ENCODE measurements around the gene UBE2U.

Gene UBE2U, protein sequence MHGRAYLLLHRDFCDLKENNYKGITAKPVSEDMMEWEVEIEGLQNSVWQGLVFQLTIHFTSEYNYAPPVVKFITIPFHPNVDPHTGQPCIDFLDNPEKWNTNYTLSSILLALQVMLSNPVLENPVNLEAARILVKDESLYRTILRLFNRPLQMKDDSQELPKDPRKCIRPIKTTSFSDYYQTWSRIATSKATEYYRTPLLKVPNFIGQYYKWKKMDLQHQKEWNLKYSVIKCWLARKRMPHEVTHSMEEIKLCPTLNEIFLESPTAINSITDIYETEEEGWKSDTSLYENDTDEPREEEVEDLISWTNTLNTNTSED

GRCh38 chr1:64203420-64203819, at the start of gene UBE2U:
Gene UBE2U, plus strand, starts transcription at chr1:64203623. Its CDS starts 428 bp downstream, at chr1:64204051.
- DNase-seq (ENCODE audit: low spot score) = no peak
- FAIRE-seq = no peak

DNA sequence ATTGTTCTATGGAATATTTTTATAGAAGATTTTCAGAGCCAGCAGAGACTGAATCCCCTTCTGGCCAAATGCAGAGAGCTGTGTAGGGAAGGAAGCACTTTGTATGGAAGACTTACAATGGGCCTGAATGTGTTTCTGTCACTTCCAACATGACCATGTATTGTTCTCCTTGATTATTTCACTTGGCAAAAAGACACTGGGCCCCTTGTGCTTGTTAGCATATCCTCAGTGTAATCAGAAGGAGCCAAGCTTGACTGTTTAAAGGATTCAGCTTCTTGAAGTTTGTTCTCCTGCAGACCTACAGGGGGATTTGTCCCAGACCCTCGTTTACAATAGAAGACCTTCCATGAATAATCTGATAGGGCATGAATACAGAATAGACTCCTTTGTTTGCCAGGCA, 48.1 kb upstream of the UBE2U start:
- no peak for FAIRE-seq
- no peak for DNase-seq (ENCODE audit: low spot score)

DNA sequence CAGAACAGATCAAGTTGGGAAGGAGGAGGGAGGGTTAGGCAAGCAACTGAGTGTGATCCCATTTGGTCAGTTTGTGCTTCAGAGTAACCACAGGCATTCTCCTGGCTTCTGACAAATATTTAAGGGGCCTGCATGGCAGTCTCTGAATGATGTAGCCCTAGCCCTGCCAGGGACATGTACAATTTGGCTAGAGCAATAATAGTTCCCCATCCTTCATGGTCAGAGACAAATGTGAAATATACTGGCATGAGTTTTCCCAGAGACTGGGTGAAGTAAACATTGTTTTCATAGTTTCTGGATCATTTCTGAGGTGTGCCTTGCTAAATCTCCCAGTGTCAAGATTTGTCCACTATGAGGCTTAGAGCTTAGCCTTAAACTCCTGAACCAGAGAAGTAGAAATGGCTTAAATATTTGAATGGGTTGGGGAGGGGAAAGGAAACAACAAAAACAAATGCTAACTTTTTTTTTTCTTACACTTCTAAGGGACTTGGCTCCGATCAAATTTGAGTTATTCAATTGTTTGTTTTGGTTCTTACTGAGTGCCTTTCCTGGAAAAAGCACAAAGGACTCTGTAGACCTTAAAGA, 42.0 kb upstream of the UBE2U start:
- FAIRE-seq (no peak), DNase-seq (ENCODE audit: low spot score) (no peak)

GRCh38 chr1:64162151-64162550, 41.3 kb upstream of the UBE2U start:
- FAIRE-seq = no peak
- no peak for DNase-seq (ENCODE audit: low spot score)

DNA sequence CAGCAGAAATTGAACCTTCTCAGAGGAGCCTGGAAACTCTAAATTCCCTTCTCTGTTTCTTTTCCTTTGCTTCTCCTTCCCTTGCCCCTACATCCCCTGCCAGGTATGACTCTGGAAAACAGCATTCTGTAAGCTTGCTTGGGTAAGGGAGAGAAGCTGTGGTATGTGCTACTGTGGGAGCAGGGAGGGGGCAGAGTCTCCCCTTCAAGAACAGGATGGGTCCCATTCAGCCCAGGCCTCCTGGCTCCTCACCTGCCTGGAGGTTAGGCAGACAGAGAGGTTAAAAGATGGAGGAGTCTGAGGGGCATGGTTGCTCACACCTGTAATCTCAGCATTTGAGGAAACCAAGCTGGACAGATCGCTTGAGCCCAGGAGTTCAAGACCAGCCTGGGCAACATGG, 40.6 kb upstream of the UBE2U start:
- no peak for FAIRE-seq

GRCh38 chr1:64163431-64163830, 40.0 kb upstream of the UBE2U start:
- FAIRE-seq (no peak), DNase-seq (ENCODE audit: low spot score) (no peak)

More for the DNA sequence above, 40.6 kb upstream of the UBE2U start:
- DNase-seq (ENCODE audit: low spot score) = no peak

DNA sequence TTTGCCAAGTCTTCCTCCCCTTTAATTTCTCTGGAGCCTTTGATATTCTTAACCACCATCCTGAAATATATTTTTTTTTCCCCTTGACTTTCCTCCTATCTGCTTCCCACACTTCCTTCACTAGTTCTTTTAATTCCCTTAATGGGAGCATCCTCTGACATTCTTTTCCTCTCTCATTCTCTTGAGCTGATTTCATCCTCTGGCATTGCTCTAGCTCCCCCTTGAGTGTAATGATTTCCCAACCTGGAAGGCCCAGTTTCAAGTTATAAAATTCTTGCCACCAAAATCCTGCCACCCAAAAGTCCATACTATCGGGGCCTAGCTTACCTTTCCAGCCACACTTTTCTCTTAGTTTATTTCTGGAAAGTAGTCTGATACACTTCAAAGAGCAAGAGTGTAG, 39.5 kb upstream of the UBE2U start:
- no peak for FAIRE-seq
- peak; percentile 20 for DNase-seq (ENCODE audit: low spot score)

GRCh38 chr1:64166629-64167028, 36.8 kb upstream of the UBE2U start:
- FAIRE-seq = no peak
- no peak for DNase-seq (ENCODE audit: low spot score)

GRCh38 chr1:64167176-64167575, 36.2 kb upstream of the UBE2U start:
- DNase-seq (ENCODE audit: low spot score) = no peak
- FAIRE-seq = no peak

GRCh38 chr1:64171246-64171645, 32.2 kb upstream of the UBE2U start:
- DNase-seq (ENCODE audit: low spot score) (peak; percentile 39), FAIRE-seq (no peak)

DNA sequence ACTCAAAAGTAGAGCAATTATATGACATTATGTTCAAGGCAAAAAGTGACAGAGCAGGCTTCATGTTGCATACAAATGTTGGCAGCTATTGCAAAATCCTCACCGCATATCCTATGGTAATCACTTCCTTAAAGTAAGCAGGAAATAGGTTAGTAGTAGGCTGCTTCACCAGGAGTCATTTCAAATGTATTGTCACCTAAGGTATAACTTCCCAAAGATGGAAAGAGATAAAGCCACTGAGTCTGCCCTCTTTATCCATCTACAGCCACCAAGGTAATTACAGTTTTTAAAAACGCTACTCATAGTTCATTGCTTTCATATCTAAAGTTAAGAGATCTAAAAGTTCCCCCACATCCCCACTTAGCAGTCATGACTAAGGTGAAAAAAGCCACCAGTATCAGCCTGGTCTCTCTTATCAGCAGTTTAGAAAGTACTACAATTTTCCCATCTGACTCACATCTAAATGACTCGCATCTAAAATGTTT, 31.6 kb upstream of the UBE2U start:
- DNase-seq (ENCODE audit: low spot score) (peak; percentile 84), FAIRE-seq (peak; percentile 92)

- DNase-seq (ENCODE audit: low spot score) (peak; percentile 37), FAIRE-seq (peak; percentile 8)
These were observed 30.9 kb upstream of the UBE2U start for GRCh38 chr1:64172458-64172983.

GRCh38 chr1:64173336-64173940, 30.0 kb upstream of the UBE2U start:
- DNase-seq (ENCODE audit: low spot score) (no peak), FAIRE-seq (no peak)

GRCh38 chr1:64175639-64176038, 27.8 kb upstream of the UBE2U start:
- DNase-seq (ENCODE audit: low spot score) (no peak), FAIRE-seq (peak; percentile 40)

DNA sequence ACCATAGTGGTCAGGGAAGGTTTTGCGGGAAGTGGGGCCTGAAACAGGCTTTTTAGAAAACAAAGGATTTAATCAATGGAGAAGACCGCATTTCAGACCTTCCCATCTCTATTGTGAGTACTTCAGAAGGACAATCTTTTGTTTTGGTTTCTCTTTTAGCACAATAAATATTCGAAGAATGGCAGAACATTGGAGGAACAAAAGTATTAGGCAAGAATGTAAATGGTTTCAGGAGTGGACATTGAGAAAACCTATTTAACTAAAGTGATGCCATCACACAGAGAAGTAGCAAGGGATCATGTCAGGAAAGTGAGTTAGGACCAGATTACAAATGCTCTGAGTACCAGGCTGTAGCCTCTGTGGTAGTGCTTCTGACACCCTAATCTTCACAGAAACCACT, 26.8 kb upstream of the UBE2U start:
- no peak for FAIRE-seq

DNA sequence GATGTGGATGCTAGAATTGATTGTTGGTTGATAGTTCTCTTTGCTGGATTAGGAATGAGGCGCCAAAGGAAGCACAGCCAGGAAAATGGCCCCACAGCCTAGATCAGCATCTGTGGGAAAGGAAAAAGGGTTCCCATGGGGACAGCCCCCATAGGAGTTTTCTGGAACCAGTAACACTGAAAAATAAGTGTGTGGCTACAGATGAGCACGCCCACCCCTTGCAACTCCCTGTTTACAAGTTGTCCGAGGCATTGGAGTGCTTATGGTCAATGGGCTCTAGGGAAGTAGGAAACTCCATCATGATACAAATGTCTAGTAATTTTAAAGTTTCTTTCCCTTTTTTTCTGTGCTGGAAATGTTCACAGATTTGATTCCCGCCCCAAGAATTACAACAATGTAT, 23.8 kb upstream of the UBE2U start:
- no peak for FAIRE-seq
- no peak for DNase-seq (ENCODE audit: low spot score)

More for the DNA sequence above, 26.8 kb upstream of the UBE2U start:
- DNase-seq (ENCODE audit: low spot score) = no peak

DNA sequence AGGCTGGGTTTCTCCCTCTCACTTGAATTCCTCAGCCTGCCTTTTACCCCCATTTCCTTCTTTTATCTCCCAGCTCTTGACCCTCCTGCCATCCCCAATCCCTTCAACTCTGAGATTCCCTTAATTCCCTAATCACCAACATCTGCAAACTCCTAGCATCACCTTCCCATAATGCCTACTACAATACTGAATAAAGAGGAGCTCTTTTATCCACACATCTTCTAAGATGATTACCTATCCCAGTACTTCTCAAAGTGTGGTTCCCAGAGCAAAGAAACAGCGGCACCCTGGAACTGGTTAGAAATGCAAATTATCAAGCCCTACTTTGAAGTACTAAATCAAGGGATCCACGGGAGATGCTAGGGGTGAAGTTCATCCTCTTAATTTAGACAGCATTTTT, 21.2 kb upstream of the UBE2U start:
- FAIRE-seq (no peak), DNase-seq (ENCODE audit: low spot score) (no peak)

DNA sequence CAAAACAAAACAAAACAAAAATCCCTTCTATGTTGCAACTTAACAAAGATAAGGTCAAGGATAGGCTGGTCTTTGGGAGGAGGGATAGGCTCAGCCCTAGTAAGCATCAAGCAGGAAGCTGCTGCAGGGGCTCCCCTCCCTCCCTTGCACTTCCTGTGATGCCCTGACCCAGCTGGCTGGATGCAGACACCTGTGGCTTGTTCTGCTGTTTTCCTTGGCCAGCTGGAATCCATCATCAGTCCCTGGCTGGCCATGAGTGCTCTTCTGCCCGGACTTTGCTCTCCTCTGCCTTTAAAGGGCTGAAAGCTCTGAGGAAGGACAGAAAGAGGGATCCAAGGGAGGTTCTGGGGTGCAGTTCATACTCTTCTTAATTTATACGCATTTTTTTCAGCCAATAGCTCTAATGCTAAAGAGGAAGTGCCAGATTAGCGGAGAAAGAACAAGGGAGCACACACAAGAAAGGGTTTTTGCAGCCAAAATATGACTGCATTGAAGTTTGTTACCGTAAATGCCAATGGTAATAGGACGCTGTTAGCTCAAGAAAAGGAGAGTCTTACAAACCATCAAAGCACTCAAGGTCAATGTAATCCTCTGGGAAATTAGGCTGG, 19.9 kb upstream of the UBE2U start:
- DNase-seq (ENCODE audit: low spot score) = no peak
- FAIRE-seq = no peak

DNA sequence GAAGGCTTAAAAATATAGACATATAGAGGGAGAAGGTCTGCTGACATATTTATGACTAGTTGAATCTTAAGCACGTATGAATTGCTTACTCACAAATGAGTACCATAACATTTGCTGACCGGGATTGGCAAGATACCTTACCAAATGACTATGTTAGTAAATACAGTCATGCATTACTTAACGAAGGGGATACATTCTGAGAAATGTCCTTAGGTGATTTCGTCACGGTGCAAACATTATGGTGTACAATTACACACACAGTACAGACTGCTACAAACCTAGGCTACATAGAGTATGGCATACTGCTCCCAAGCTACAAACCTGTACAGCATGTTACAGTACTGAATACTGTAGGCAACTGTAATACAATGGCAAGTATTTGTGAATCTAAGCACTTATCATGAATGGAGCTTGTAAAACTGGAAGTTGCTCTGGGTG, 19.4 kb upstream of the UBE2U start:
- FAIRE-seq = no peak
- DNase-seq (ENCODE audit: low spot score) = no peak

DNA sequence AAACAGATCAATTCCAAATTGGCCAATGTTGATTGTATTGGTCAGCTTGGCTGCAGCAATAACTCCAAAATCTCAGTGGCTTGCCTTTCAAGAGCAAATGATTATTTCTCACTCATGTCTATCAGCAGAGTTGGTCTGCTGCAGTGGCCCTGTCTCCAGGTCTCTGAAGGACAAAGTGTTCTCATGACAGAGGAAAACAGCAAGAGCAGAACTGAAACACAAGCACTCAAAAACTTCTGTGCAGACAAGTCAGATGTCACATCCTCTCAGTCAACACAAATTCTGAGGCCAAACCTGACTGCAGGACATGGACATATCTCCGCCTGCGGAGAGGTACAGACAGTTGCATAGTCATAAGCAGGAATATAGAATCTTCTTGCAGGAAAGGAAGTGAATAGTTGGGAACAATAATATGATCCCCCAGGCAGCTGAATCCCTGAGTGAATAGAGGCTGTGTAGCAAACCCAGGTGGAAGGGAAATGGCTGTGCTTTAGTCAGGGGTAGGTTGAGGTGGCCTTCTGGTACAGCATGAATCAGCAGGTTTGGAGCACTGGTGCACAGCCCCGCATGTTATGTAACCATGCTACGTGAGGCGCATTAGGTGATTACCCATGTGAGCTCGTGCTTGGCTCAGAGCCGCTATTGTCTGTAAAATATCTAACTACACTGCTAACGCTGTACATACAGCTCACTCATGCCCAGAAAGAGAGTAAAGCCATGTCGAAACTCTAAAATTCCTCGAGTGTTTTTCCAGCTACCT, 17.1 kb upstream of the UBE2U start:
- no peak for FAIRE-seq

DNA sequence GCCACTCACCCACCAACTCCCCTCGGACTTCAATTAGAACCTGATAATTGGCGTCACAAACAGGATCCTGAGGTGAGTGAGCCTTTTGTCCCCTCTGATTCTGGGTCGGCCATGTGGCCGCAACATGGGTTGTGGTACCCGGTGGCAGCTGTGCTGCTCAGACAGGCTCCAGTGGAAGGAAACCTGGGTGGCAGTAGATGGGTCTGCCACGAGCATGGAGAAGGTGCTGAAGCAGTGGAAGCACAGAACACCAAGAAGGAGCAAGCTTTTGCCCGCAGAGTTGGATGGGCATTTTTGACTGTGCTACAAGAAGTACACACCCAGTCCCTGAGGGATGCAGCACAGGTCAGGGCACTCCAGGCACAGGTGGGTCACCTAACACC, 16.5 kb upstream of the UBE2U start:
- FAIRE-seq = no peak
- no peak for DNase-seq (ENCODE audit: low spot score)

More for the DNA sequence above, 17.1 kb upstream of the UBE2U start:
- DNase-seq (ENCODE audit: low spot score) = peak; percentile 66

Data from RCC 7860 (cell line).